Thymus (tissue), 11 donors: ENCODE results near the gene EPB41L2. TPM values are rescaled to one million over a fixed set of nuclear protein-coding genes. Genes with fewer than 3 reads are reported as not detected.
"Not testable (repeated sequence)": the region's sequence is repeated elsewhere in the genome, so short reads cannot be mapped to it uniquely, and the experiment has no call there.

Experiments
- DNase-seq, 9 donors: peaks; one replicate each; pipeline ENCODE4 v3.0.0-alpha.2; 2013; ENCODE audit warnings: low spot score in 9 of 9, low read depth in 6 of 9, missing footprints in 1 of 9
- H3K27ac ChIP-seq, 2 donors: one replicate each; pipeline ENCODE4 v1.5.1; 2013; ENCODE audit warnings: control low read depth in 1 of 2, low read depth in 1 of 2, low read length in 1 of 2, mild to moderate bottlenecking in 1 of 2, moderate library complexity in 1 of 2
- H3K27me3 ChIP-seq, 2 donors: one replicate each; pipeline ENCODE4 v1.5.1; 2013; ENCODE audit warnings: low read length in 1 of 2; ENCODE audit not compliant: control insufficient read depth in 2 of 2, insufficient read depth in 1 of 2
- H3K36me3 ChIP-seq, 2 donors: one replicate each; pipeline ENCODE4 v1.5.1; 2013; ENCODE audit warnings: low read length in 1 of 2, mild to moderate bottlenecking in 1 of 2, moderate library complexity in 1 of 2; ENCODE audit not compliant: control insufficient read depth in 2 of 2, insufficient read depth in 2 of 2
- H3K4me1 ChIP-seq, 2 donors: one replicate each; pipeline ENCODE4 v1.5.1; 2013; ENCODE audit warnings: low read length in 2 of 2; ENCODE audit not compliant: control insufficient read depth in 2 of 2, insufficient read depth in 2 of 2
- H3K4me3 ChIP-seq, 2 donors: one replicate each; pipeline ENCODE4 v1.5.1; 2013; ENCODE audit warnings: low read length in 2 of 2, control low read depth in 1 of 2, mild to moderate bottlenecking in 1 of 2
- H3K9me3 ChIP-seq, 2 donors: one replicate each; pipeline ENCODE4 v1.5.1; 2013; ENCODE audit warnings: low read length in 1 of 2, mild to moderate bottlenecking in 1 of 2; ENCODE audit not compliant: control insufficient read depth in 2 of 2, insufficient read depth in 1 of 2
- WGBS: extraction: QIAGEN DNeasy Blood & Tissue Kit; methylation state at CpG from one replicate; pipeline ENCODE4 v1.1.7; 2013; 5-methylcytosine and 5-hydroxymethylcytosine counted together
- polyA plus RNA-seq: library from polyadenylated mRNA; stranded (reverse); fragments of 200-250 nt; gene quantifications from one replicate; pipeline ENCODE4 v1.2.3, GENCODE V29; 2013
- total RNA-seq: library from RNA; stranded (reverse); fragments of 120-200 nt; gene quantifications from one replicate; pipeline ENCODE4 v1.2.4, GENCODE V29; 2013
- donor health status: healthy.

EPB41L2 gene
- total and polyA plus RNA-seq, 2 donors: 19.1 to 22.4 TPM

DNA sequence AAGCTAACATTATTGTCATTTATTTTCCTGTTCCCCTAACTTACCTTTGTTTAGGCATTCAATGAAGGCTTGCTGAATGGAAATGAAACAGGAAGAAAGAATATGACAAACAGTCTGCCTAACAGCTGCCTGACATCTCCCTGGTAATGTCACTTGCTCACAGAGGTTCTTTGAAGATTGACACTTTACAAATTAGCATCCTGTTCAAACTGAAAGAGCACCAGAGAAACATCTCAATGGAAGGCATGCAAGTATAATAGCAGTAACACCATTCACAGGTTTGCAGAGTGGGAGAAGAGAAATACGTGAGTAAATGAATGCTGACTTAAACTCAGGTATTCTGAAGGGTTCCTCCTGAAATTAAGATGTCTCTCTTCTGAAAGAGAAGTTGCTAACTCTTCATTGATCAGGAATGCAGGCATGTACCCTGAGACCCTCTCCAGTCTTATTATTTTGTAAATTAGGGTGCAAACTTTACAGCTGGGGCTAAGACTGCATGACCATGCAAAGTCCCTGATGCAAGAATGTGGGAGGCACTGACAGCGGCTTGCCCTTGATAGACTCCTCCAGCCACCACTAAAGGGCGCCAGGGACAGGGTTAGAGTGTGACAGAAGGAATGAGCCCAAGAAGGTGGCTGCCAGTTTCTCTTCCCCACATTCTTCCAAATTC, 237.1 kb downstream of the EPB41L2 start:
- H3K4me3 ChIP-seq: no peak overlapping the region
- H3K27me3 ChIP-seq: no peaks in the 10 kb centered on the region
- peaks cover 0 to 2% of the 10 kb centered on the region in 2 donors for H3K9me3 ChIP-seq
- WGBS: 96% methylated on average over 3 of the region's 3 CpGs
- H3K36me3 ChIP-seq: no peaks in the 10 kb centered on the region
- DNase-seq: peak in 7 of 9 donors; percentile 9 to 67 (median 18)
- peaks cover 0 to 3% of the 10 kb centered on the region in 2 donors for H3K4me1 ChIP-seq
- H3K27ac ChIP-seq: no peak overlapping the region

DNA sequence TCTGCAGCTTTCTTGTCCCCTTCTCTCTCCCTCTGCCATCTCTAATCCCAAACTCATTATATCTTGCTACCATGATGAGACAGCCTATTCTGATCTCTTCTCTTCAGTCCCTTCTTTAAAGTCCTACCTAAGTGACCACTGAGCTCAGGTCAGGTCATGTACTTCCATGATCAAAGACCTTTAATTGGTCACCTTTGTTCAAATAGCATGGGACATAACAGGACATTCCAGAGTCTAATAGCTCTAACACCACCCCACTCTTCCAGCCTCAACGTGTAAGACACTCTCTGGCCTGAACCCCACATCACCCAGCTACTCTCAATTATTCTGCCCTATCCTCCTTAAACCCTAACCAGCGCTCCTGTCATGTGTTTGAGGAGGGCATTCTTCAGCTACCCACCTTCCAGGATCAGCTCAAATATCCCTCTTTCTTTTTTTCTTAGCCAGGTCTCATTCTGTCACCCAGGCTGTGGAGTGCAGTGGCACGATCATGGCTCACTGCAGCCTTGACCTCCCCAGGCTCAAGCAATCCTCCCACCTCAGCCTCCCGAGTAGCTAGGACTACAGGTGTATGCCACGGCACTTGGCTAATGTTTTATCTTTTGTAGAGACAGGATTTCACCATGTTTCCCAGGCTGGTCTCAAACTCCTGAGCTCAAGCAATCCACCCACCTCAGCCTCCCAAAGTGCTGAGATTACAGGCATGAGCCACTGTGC, 237.9 kb downstream of the EPB41L2 start:
- Histone ChIP-seq H3K9me3 (peaks cover 0 to 2% of the 10 kb centered on the region in 2 donors), H3K36me3 (no peaks in the 10 kb centered on the region), H3K4me3 (no peak overlapping the region), H3K4me1 (peaks cover 0 to 3% of the 10 kb centered on the region in 2 donors), H3K27ac (no peak overlapping the region), H3K27me3 (no peaks in the 10 kb centered on the region)
- no peak for DNase-seq
- 87% methylated on average over 5 of the region's 5 CpGs for WGBS

DNA sequence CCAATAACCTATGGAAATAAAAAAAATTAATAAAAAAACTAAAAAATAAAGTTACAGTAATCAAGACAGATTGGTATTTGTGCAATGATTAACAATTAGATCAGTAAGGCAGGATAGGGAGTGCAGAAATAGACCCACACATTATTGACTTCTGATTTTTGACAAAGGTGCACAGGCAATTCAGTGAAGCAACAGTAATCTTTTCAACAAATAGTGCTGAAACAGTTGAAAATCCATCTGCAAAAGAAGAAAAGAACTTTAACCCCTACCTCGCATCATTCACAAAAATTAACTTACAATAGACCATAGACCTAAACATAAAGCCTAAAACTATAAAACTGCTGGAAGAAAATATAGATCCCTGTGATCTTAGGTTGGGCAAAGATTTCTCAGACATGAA, 240.3 kb downstream of the EPB41L2 start:
- H3K27ac ChIP-seq: no peak overlapping the region
- peaks cover 0 to 3% of the 10 kb centered on the region in 2 donors for H3K4me1 ChIP-seq
- H3K4me3 ChIP-seq: no peak overlapping the region
- no peaks in the 10 kb centered on the region for H3K9me3 ChIP-seq
- no peaks in the 10 kb centered on the region for H3K36me3 ChIP-seq
- DNase-seq: no peak
- whole genome bisulfite sequencing: 99% methylated on average over 1 of the region's 1 CpG
- H3K27me3 ChIP-seq: no peaks in the 10 kb centered on the region

DNA sequence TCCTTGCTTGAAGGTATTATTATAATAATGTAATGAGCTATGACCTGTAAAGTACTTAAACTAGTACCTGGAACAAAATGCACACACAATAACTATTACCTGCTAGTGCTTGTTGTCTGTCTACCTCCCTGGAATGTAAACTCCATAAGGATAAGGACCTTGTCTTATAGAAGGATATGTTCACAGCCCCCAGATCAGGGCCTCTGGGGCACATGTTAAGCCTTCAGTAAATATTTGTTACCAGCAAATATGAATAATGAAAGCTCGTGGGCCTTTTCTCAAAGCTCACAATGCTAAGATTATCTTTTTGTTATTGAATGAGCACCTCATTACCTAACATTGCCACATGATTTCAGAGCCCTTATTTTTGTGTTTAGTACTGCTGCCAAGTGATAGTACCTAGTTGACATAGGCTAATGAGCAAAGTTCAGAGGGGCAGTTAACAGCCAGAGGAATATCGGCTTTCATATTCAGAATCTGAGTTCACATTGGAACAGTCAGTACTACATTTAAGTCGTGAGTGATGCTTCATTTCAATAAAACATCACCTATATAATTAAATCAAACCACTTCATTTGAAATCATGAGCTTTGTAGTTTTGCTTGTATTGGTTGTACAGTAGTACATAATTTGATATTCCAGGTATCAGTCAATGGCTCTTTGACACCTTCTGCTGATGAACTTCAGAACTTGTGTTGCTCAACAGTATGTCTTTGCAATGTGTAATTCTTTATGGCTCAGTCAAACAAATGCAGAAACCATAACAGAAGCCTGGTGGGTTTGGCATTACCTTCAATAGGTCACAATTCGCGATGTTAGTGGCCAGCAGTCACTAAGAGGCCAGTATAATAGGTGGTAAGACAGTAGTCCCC, 247.6 kb downstream of the EPB41L2 start:
- no peaks in the 10 kb centered on the region for H3K27me3 ChIP-seq
- DNase-seq: no peak
- H3K4me3 ChIP-seq: no peak overlapping the region
- no peaks in the 10 kb centered on the region for H3K36me3 ChIP-seq
- no peaks in the 10 kb centered on the region for H3K9me3 ChIP-seq
- H3K27ac ChIP-seq: no peak overlapping the region
- no peaks in the 10 kb centered on the region for H3K4me1 ChIP-seq
- WGBS: 86% methylated on average over 5 of the region's 5 CpGs

- Histone ChIP-seq H3K27me3 (no peaks in the 10 kb centered on the region), H3K27ac (no peak overlapping the region), H3K36me3 (no peaks in the 10 kb centered on the region), H3K9me3 (no peaks in the 10 kb centered on the region), H3K4me3 (no peak overlapping the region), H3K4me1 (no peaks in the 10 kb centered on the region)
- 96% methylated on average over 3 of the region's 3 CpGs for WGBS
- no peak for DNase-seq
These were observed 248.5 kb downstream of the EPB41L2 start for GRCh38 chr6:130814506-130814905.

DNA sequence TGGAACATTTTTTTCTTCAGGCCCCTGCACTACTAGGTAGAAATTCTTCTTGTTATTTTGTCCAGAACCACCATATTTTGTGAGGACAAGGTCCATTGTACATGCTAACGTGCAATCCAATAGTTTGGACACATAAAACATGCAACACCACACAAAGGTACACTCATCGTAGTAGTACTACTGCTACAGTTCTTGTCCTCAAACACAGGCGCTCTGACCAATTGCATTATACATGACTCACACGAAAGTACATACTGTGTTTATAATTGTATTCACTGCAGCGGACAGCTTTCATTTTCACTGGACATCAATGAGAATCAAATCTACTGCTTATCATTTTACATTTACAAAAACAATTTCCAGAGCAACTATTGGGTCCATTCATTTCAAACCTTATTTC, 251.1 kb downstream of the EPB41L2 start:
- Histone ChIP-seq H3K4me1 (no peaks in the 10 kb centered on the region), H3K27ac (no peak overlapping the region), H3K36me3 (no peaks in the 10 kb centered on the region), H3K4me3 (no peak overlapping the region), H3K27me3 (no peaks in the 10 kb centered on the region), H3K9me3 (no peaks in the 10 kb centered on the region)
- WGBS: 97% methylated on average over 5 of the region's 5 CpGs
- DNase-seq: no peak

GRCh38 chr6:130810307-130811030, 252.6 kb downstream of the EPB41L2 start:
- Histone ChIP-seq H3K4me1 (no peaks in the 10 kb centered on the region), H3K27me3 (no peaks in the 10 kb centered on the region), H3K36me3 (no peaks in the 10 kb centered on the region), H3K4me3 (no peak overlapping the region), H3K27ac (no peak overlapping the region), H3K9me3 (no peaks in the 10 kb centered on the region)
- no peak for DNase-seq
- WGBS: 94% methylated on average over 9 of the region's 9 CpGs

DNA sequence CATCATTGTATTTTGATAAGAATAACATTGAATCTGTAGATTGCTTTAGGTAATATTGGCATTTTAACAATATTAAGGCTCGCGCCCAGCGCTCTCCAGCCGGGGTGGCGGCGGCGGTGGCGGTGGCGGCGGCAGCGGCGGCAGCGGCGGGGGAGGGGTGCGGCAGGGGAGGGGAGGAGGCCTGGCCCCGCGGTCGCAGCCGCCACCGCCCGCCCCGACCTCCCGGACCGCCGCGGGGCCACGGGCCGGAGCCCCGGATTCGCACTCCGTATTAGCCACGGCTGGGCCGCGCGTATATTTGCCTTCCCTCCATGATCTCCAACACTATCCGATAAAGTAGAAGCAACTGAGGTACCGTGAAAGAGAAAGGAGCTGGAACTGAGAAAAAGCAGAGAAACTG, 261.7 kb downstream of the EPB41L2 start:
- not testable (repeated sequence) for DNase-seq
- 98% methylated on average over 37 of the region's 37 CpGs for WGBS

More for the DNA sequence above, 261.7 kb downstream of the EPB41L2 start:
- not testable (repeated sequence) for H3K36me3 ChIP-seq, H3K4me1 ChIP-seq, H3K9me3 ChIP-seq, H3K27ac ChIP-seq, H3K4me3 ChIP-seq, H3K27me3 ChIP-seq
